OCI-LY1 (cell line): Measurements from ENCODE around the gene KLRK1.

ENCODE experiments used
- H2AFZ ChIP-seq: fragments of 200-600 bp; sonication (generic), shearing (Covaris generic); 2 replicates; pipeline ENCODE4 v1.6.0; 2014; ENCODE audit warnings: antibody characterized with exemption, mild to moderate bottlenecking, low read length
- H3F3A ChIP-seq: fragments of 200-600 bp; sonication (generic), shearing (Covaris generic); 2 replicates; pipeline ENCODE4 v1.6.0; 2014; ENCODE audit warnings: mild to moderate bottlenecking, antibody characterized with exemption, low read length, moderate library complexity; ENCODE audit not compliant: insufficient read depth
- H3K27ac ChIP-seq: fragments of 200-600 bp; sonication (generic); 2 replicates; pipeline ENCODE4 v1.5.1; 2014; ENCODE audit warnings: low read length, mixed run types, mild to moderate bottlenecking, low read depth; ENCODE audit not compliant: poor library complexity, severe bottlenecking
- H3K27me3 ChIP-seq: fragments of 200-600 bp; sonication (generic); 2 replicates; pipeline ENCODE4 v1.6.0; 2014; ENCODE audit warnings: antibody characterized with exemption, mild to moderate bottlenecking, low read length, moderate library complexity; ENCODE audit not compliant: insufficient read depth
- H3K36me3 ChIP-seq: fragments of 200-600 bp; sonication (generic); 2 replicates; pipeline ENCODE4 v1.6.1; 2014; ENCODE audit warnings: mild to moderate bottlenecking, antibody characterized with exemption, low read length, moderate library complexity, mixed read lengths; ENCODE audit not compliant: insufficient read depth
- H3K4me1 ChIP-seq: fragments of 200-600 bp; sonication (generic); 2 replicates; pipeline ENCODE4 v1.5.1; 2014; ENCODE audit warnings: mild to moderate bottlenecking, low read length, moderate library complexity; ENCODE audit not compliant: insufficient read depth, severe bottlenecking
- H3K4me2 ChIP-seq: fragments of 200-600 bp; sonication (generic), shearing (Covaris generic); 2 replicates; pipeline ENCODE4 v1.6.1; 2014; ENCODE audit warnings: low read length
- H3K4me3 ChIP-seq: fragments of 200-600 bp; sonication (generic); 2 replicates; pipeline ENCODE4 v1.5.1; 2014; ENCODE audit warnings: low read length, low read depth, mild to moderate bottlenecking, mixed read lengths; ENCODE audit not compliant: poor library complexity, severe bottlenecking
- H3K79me2 ChIP-seq: fragments of 200-600 bp; shearing (Covaris generic); 2 replicates; pipeline ENCODE4 v1.6.1; 2016; ENCODE audit warnings: mixed run types, low read length, mixed read lengths; ENCODE audit not compliant: insufficient read depth
- H3K9ac ChIP-seq: fragments of 200-600 bp; sonication (generic), shearing (Covaris generic); 2 replicates; pipeline ENCODE4 v1.6.1; 2014; ENCODE audit warnings: mild to moderate bottlenecking, low read length, mixed read lengths
- H3K9me2 ChIP-seq: fragments of 200-600 bp; sonication (generic), shearing (Covaris generic); 2 replicates; pipeline ENCODE4 v1.6.1; 2014; ENCODE audit warnings: low read depth, mild to moderate bottlenecking, low read length, mixed read lengths
- H3K9me3 ChIP-seq: fragments of 200-600 bp; shearing (Covaris generic); 2 replicates; pipeline ENCODE4 v1.6.1; 2014; ENCODE audit warnings: low read length, mixed read lengths
- H4K20me1 ChIP-seq: fragments of 200-600 bp; sonication (generic), shearing (Covaris generic); 2 replicates; pipeline ENCODE4 v1.6.0; 2016; ENCODE audit warnings: mild to moderate bottlenecking, low read length; ENCODE audit not compliant: insufficient read depth
- EZH2 ChIP-seq: fragments of 200-600 bp; sonication (generic), shearing (Covaris generic); IDR thresholded peaks from 2 replicates; pipeline ENCODE4 v1.8.0; 2017; ENCODE audit warnings: borderline replicate concordance, mixed run types, mild to moderate bottlenecking, antibody characterized with exemption, low read length, moderate library complexity, mixed read lengths
- TF ChIP-seq, protein P1 (sequence below): fragments of 200-600 bp; sonication (generic), shearing (Covaris generic); IDR thresholded peaks from 2 replicates; pipeline ENCODE4 v1.5.1; 2017; ENCODE audit warnings: mild to moderate bottlenecking, antibody characterized with exemption, low read length, moderate library complexity, mixed read lengths

Gene KLRK1

DNA sequence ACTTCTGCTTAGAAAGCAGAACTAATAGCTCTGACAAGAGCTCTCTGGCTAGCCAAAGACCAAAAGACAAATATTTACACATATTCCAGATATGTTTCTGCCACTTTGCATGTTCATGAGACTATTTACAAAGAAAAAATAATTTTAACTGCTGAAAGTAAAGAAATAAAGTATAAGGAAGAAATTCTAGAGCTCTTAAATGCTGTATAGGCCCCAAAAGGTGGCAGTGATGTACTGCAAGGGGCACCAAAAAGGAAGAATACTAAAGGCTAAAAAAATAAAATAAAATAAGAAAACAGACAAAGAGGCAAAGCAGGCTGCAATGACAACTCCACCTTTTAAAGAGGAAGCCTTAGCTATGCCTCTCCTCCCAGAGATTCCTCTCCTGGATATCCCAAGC lies 23.0 kb downstream of the KLRK1 start:
- no peak for TF ChIP-seq EZH2
- TF ChIP-seq, protein P1, sequence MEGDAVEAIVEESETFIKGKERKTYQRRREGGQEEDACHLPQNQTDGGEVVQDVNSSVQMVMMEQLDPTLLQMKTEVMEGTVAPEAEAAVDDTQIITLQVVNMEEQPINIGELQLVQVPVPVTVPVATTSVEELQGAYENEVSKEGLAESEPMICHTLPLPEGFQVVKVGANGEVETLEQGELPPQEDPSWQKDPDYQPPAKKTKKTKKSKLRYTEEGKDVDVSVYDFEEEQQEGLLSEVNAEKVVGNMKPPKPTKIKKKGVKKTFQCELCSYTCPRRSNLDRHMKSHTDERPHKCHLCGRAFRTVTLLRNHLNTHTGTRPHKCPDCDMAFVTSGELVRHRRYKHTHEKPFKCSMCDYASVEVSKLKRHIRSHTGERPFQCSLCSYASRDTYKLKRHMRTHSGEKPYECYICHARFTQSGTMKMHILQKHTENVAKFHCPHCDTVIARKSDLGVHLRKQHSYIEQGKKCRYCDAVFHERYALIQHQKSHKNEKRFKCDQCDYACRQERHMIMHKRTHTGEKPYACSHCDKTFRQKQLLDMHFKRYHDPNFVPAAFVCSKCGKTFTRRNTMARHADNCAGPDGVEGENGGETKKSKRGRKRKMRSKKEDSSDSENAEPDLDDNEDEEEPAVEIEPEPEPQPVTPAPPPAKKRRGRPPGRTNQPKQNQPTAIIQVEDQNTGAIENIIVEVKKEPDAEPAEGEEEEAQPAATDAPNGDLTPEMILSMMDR, result peak; percentile 52
- H3K36me3 ChIP-seq, result peaks cover 56% of the 10 kb centered on the region
- no peak overlapping the region for H2AFZ ChIP-seq
- H3K79me2 ChIP-seq, result no peaks in the 10 kb centered on the region
- no peaks in the 10 kb centered on the region for H4K20me1 ChIP-seq
- H3K27me3 ChIP-seq, result no peaks in the 10 kb centered on the region
- H3K9me3 ChIP-seq, result no peaks in the 10 kb centered on the region
- H3K27ac ChIP-seq, result peak overlapping the region; percentile 90
- peaks cover 73% of the 10 kb centered on the region for H3K4me1 ChIP-seq
- H3K9me2 ChIP-seq, result no peaks in the 10 kb centered on the region
- H3K4me3 ChIP-seq, result no peak overlapping the region
- peak overlapping the region; percentile 80; the same call in 1 of the 2 replicates for H3K4me2 ChIP-seq
- no peak overlapping the region; the same call in 1 of the 2 replicates for H3K9ac ChIP-seq
- no peaks in the 10 kb centered on the region for H3F3A ChIP-seq

DNA sequence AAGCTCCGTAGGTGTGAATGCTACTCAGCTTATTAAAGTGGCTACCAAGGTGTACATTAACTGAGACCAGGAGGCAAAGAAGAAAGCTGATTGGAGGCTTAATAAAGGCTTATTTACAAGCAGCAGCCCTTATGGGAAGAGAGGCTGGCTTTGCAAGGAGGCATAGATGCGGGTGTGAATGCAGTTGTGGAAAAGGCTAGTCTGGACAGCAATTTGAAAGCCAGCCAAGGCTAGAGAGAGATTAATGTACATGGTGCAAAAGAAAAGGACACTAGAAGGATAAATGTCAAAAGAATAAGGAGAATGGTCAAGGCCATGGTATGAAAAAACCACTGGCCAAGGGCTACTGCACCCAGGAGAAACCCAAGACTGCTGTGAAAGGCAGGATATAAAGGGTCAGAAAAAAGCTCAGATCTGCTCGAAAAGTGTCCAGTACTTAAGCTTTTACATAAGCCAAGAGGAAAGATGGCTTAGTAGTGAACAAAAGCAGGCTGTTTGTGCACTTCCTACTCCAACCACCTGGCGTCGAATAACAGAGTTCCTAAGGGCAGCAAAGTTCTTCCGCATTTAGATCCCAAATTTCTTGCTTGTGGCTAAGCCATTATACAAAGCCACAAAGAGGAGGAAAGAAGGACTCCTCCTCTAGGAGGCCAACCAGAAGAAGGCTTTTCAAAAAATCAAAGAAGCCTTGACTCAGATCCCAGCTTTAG lies 24.0 kb downstream of the KLRK1 start:
- Histone ChIP-seq H3K79me2 (no peaks in the 10 kb centered on the region), H3K4me3 (peak overlapping the region; percentile 60), H4K20me1 (no peaks in the 10 kb centered on the region), H3K9me3 (no peaks in the 10 kb centered on the region), H3K9ac (peak overlapping the region; percentile 67), H2AFZ (no peak overlapping the region), H3K9me2 (no peaks in the 10 kb centered on the region), H3K4me2 (peak overlapping the region; percentile 80), H3F3A (no peaks in the 10 kb centered on the region), H3K27ac (peak overlapping the region; percentile 90), H3K27me3 (no peaks in the 10 kb centered on the region), H3K36me3 (peaks cover 57% of the 10 kb centered on the region), H3K4me1 (peaks cover 74% of the 10 kb centered on the region)
- TF ChIP-seq, protein P1, result peak; percentile 35; the same call in 1 of the 2 replicates
- TF ChIP-seq EZH2, result no peak

DNA sequence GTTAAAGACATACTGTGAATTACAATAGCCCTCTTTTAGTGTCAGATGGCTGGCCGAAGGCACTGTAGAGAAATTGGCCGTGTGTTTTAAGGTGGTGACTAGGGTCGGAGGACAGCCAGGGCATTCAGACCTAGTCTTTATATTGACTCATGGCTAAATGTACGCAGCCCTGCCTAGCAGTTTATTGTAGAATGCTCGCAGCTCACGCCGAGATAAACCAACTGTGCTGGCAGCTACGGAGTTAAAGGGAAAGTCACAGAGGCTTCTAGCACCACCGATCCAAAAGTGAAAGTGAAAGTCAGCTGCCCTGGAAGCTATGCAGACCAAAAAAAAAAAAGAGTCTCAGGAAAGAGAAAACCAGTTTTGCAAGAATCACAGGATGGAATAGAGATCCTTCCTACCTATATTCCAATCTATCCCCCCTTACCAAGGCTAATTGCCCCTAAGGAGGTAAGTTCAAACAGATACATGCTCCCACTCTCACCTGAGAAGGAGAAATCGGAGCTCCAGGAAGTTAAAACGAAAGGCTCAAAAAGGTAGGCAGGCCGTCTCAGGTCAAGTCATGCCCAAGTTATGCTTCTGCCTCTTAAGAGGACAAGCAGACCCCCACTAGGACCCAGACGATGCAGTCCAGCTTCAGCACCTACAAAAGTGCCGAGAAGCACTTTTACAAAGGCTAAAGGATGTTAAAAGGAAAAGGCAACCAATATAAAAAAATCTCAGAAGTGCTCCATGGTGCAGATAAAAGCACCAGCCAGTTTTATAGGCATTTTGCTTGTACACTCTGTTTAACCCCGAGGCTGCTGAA lies 24.8 kb downstream of the KLRK1 start:
- no peaks in the 10 kb centered on the region for H4K20me1 ChIP-seq
- H3K4me1 ChIP-seq, result peaks cover 74% of the 10 kb centered on the region
- H3K36me3 ChIP-seq, result peaks cover 57% of the 10 kb centered on the region
- no peaks in the 10 kb centered on the region for H3K27me3 ChIP-seq
- peak overlapping the region; percentile 67 for H3K9ac ChIP-seq
- no peaks in the 10 kb centered on the region for H3F3A ChIP-seq
- no peak for TF ChIP-seq EZH2
- TF ChIP-seq, protein P1, result no peak
- H3K79me2 ChIP-seq, result no peaks in the 10 kb centered on the region
- H3K9me3 ChIP-seq, result no peaks in the 10 kb centered on the region
- peak overlapping the region; percentile 90 for H3K27ac ChIP-seq
- H3K9me2 ChIP-seq, result no peaks in the 10 kb centered on the region
- H3K4me2 ChIP-seq, result peak overlapping the region; percentile 80
- H2AFZ ChIP-seq, result no peak overlapping the region
- peak overlapping the region; percentile 60 for H3K4me3 ChIP-seq
